Lower leg skin (tissue), 4 donors: ENCODE data around the gene STXBP5L. TPM values are rescaled to one million over a fixed set of nuclear protein-coding genes. Genes with fewer than 3 reads are reported as not detected.

ENCODE experiments used
- DNase-seq, 2 donors: peaks; one replicate each; pipeline ENCODE4 v3.0.0-alpha.2; 2019; ENCODE audit warnings: low spot score in 2 of 2
- H3K4me3 ChIP-seq: fragments of 200-600 bp; sonication (generic); 2 replicates; pipeline ENCODE4 v1.5.1; 2017; ENCODE audit warnings: mild to moderate bottlenecking, low read depth; ENCODE audit not compliant: poor library complexity, severe bottlenecking
- CTCF ChIP-seq, 3 donors: fragments of 450-650 bp; IDR thresholded peaks; one replicate each; pipeline ENCODE4 v1.5.1; 2016; ENCODE audit warnings: antibody characterized with exemption in 3 of 3, mild to moderate bottlenecking in 3 of 3, moderate library complexity in 2 of 3
- POLR2A ChIP-seq, 2 donors: fragments of 450-650 bp; IDR thresholded peaks; one replicate each; pipeline ENCODE4 v1.6.1; 2016 to 2017; ENCODE audit warnings: antibody characterized with exemption in 2 of 2, mild to moderate bottlenecking in 1 of 2, moderate library complexity in 1 of 2
- WGBS, 2 donors: methylation state at CpG; one replicate each; pipeline ENCODE4 v1.1.5; 2018; 5-methylcytosine and 5-hydroxymethylcytosine counted together
- intact Hi-C: fragments of 100-400 bp; cut with DNase I; formaldehyde crosslinking; loops from one replicate; pipeline ENCODE4 v1.15.0; 2023; ENCODE audit warnings: low total_unique reads
- microRNA-seq, 2 donors: library from miRNA; unstranded; fragments of <30 nt; microRNA quantifications; one replicate each; pipeline ENCODE4, GENCODE V29; 2016; ENCODE audit warnings: borderline replicate concordance in 2 of 2, borderline number of aligned reads in 1 of 2
- total RNA-seq, 4 donors: library from RNA; depleted of rRNA; stranded (reverse); fragments of >200 nt; gene quantifications; one replicate each; pipeline ENCODE4 v1.1.0, GENCODE V29; 2016

The STXBP5L gene
- total RNA-seq, 4 donors from 2014 or later, result 0.06 TPM; not detected in 3

DNA sequence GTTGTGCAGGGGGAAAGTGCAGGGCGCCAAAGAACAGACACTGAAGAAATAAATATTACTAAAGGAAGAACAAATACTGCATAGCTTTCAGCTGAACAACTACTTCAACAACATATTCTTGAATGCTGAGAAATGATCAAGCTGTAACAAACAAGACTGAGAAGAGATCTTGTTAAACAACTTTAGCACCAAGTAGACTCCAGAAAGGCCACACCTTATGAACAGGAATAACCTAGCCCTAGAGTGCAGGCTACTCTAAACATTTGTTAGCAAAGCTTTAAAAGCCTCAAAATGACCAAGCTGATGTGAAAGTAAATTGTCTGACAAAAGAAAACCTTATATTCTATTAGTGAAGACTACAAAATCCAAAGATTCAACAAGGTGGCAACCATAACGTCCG is 554.6 kb downstream of the STXBP5L start:
- no peak for DNase-seq
- TF ChIP-seq CTCF (IDR thresholded peaks at IDR 0.05), result no peak
- no peak for TF ChIP-seq POLR2A (IDR thresholded peaks at IDR 0.05)
- H3K4me3 ChIP-seq, result no peak overlapping the region
- intact Hi-C loops, result no loop called here
- 94 to 98% methylated on average over 3 of the region's 3 CpGs for WGBS, 2 donors

DNA sequence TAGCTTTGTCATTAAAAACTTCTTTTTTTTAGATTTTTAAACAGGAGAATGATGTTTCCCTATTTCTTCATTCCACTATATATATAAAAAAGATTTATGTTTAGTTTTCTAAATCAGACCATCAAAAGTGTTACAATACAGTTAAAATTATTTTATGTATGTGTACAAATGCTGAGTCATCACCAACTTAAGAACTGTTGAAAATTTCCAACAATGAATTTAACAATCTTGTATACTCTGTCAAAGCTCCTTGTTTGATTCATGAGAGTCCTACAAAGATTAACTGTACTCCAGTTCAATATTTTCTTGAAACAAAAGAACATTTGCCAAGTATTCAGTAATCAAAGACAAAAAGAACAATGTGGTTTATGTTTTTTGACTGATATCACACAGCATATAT is 555.7 kb downstream of the STXBP5L start:
- DNase-seq, result no peak
- H3K4me3 ChIP-seq, result no peak overlapping the region
- intact Hi-C loops, result no loop called here
- no peak for TF ChIP-seq POLR2A (IDR thresholded peaks at IDR 0.05)
- no peak for TF ChIP-seq CTCF (IDR thresholded peaks at IDR 0.05)

DNA sequence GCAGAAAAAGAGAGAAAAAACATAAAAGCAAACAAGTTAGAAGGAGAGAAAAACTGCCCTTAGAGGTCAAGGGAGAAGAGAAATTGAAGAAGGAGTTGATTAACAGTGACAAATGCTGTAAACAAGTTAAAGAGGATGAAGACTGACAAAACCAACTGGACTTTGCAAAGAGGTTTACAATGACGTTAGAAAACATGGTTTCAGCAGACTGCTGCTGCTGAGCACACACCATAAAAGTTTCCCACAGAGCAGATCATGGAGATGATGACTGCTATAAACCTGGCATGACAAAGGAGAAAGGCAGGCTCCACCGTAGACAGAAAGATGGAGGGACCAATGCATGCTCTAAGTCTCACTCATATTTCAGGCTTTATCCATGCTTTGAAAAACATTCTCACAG is 559.1 kb downstream of the STXBP5L start:
- no peak for DNase-seq
- TF ChIP-seq CTCF (IDR thresholded peaks at IDR 0.05), result no peak
- TF ChIP-seq POLR2A (IDR thresholded peaks at IDR 0.05), result no peak
- intact Hi-C loops, result no loop called here
- no peak overlapping the region for H3K4me3 ChIP-seq
- WGBS, 2 donors, result 48 to 56% methylated on average over 2 of the region's 2 CpGs

- no peak overlapping the region for H3K4me3 ChIP-seq
- no peak for DNase-seq
- TF ChIP-seq POLR2A (IDR thresholded peaks at IDR 0.05) (no peak), CTCF (IDR thresholded peaks at IDR 0.05) (no peak)
- 89 to 93% methylated on average over 2 of the region's 2 CpGs for WGBS, 2 donors
- intact Hi-C loops, result no loop called here
These were observed 565.0 kb downstream of the STXBP5L start for GRCh38 chr3:121473001-121473400.

Small RNA genes within 50 kb of the gene (microRNA-seq; reads per million reads assigned to microRNA genes)
- gene MIR5682, result 0 reads per million in 2 donors

Other genes starting within 250 kb of the STXBP5L start
- gene HGD, start 226.0 kb upstream of the STXBP5L start, total RNA-seq, result not detected
- 10 to 100 TPM in 3 of 4 donors, 1 to 10 TPM in 1; 8.5 to 27.0 (median 13.1) TPM for gene RABL3, start 165.7 kb upstream of the STXBP5L start, total RNA-seq
- 10 to 100 TPM in 3 of 4 donors, 1 to 10 TPM in 1; 7.6 to 12.5 (median 11.2) TPM for gene GTF2E1, start 165.5 kb upstream of the STXBP5L start, total RNA-seq